CD4-positive, alpha-beta T cell treated with Interleukin-6 at 100 ng/mL for 8 hours (primary cell): ENCODE data around the gene BABAM2.

ENCODE experiments used
- DNase-seq: peaks from one replicate; pipeline ENCODE4 v3.0.0-alpha.2; 2020; ENCODE audit warnings: mixed read lengths, low spot score

BABAM2 gene

DNA sequence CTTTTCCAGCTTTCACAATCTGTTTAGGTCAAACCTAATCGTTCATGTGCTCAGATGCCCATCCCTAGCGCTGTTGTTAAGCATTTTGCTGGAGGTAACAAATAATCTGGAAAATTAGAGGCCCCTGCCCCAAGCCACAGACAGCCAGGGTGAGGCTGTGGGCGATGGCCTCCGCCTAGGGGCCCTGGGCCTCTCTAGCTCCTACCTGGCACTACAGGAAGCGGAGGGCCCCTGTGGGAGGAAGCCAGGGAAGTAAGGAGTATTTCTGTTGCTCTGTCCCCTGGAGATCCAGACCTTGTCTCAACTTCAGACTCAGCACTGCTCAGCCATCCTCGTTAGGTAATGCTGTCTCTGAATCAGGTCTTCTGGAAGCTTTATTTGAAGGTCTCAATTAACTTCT lies 489.7 kb downstream of the BABAM2 start:
- DNase-seq, result no peak

- no peak for DNase-seq
Observed at GRCh38 chr2:28381225-28382180, 491.0 kb downstream of the BABAM2 start.

DNA sequence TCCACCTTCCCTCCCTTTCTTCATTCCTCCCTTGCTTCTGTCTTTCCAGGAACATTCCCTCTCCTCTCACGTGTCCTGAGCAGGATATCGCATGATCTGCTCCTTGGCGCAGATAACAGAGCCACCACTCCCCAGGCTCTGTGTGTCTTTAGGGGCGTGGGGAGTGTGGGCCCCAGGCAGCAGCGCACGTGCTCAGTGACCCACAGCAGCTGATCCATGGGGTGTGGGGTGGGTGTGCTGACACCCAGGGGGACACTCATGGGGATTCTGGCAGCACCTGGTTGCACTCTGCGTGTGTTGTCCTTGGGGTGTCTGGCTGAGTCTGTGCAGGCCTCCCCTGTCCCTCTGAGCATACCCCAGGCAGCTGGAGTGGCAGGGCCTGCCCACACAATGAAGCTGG lies 492.2 kb downstream of the BABAM2 start:
- DNase-seq, result no peak

DNA sequence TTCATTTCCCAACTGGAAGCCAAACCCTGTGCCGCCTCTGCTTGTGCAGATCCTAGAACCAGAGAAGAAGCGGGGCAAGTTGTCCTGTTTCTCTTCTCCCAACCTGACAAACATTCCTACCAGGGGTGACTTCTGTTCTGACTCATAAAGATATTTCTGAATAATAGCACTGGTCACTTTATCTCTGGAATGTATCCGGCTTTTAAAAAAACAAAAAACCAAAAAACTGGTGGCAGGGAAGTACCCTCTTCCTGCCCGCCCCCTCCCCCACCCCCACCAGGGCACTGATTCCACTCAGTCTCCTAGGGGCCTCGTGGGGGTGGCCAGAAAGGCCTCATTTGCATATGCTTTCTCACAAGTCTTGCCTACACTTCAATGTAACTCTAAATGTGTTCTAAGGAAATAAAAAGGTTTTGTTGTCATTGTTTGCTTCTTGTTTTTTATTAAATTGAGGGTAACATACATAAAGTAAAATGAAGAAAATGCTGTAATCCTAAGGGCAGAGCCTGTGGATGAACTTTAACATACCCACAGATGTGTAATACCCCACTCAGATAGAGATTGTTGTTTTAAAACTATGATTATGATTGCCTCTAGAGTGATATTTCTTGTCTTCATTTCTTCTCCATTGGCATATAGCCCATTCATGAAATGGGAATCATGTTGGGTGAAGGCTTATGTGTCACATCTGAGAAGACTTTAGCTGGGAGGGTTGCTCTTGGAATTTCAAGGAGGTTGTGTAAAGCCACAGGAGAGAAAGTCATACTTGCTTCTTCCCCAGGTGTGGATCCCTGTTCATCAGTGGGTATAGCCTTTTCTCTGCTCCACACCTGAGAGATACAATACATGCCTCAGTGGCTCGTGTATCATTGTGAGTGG lies 496.8 kb downstream of the BABAM2 start:
- no peak for DNase-seq
